GM21367 (cell line): Measurements from ENCODE around the gene TELO2.

ENCODE experiments used
- ATAC-seq: cut with Tn5 transposase; IDR thresholded peaks from one replicate; pipeline ENCODE4 v1.9.1; 2021; ENCODE audit not compliant: unreplicated experiment

The TELO2 gene

GRCh38 chr16:1496464-1496863 is 3.3 kb downstream of the TELO2 start:
- no peak for ATAC-seq

- no peak for ATAC-seq
Observed at GRCh38 chr16:1497014-1497598, 3.9 kb downstream of the TELO2 start.

GRCh38 chr16:1498899-1499676 is 5.9 kb downstream of the TELO2 start:
- ATAC-seq: no peak

GRCh38 chr16:1499756-1500464 is 6.8 kb downstream of the TELO2 start:
- no peak for ATAC-seq

- no peak for ATAC-seq
Observed at GRCh38 chr16:1500465-1501150, 7.4 kb downstream of the TELO2 start.

- no peak for ATAC-seq
Observed at GRCh38 chr16:1501630-1502029, 8.5 kb downstream of the TELO2 start.

GRCh38 chr16:1502092-1503004 is 9.2 kb downstream of the TELO2 start:
- no peak for ATAC-seq

GRCh38 chr16:1503110-1503955 is 10.2 kb downstream of the TELO2 start:
- no peak for ATAC-seq

GRCh38 chr16:1505073-1505844 is 12.1 kb downstream of the TELO2 start:
- ATAC-seq: no peak

- ATAC-seq: no peak
Observed at GRCh38 chr16:1505912-1506311, 12.8 kb downstream of the TELO2 start.

GRCh38 chr16:1506494-1507213 is 13.5 kb downstream of the TELO2 start:
- no peak for ATAC-seq

GRCh38 chr16:1508494-1509187 is 15.5 kb downstream of the TELO2 start:
- ATAC-seq: no peak

- no peak for ATAC-seq
Observed at GRCh38 chr16:1509307-1510221, 16.4 kb downstream of the TELO2 start.

GRCh38 chr16:1510272-1510671 is 17.1 kb downstream of the TELO2 start:
- no peak for ATAC-seq

GRCh38 chr16:1510941-1511351 is 17.8 kb downstream of the TELO2 start:
- ATAC-seq: no peak
